Stimulated activated CD4-positive, alpha-beta T cell treated with anti-CD3 and anti-CD28 coated beads, Interleukin-4, amount 100 ng/mL, for 48 hours (primary cell): Measurements from ENCODE around the gene COL6A1.
"Not testable (repeated sequence)": the region's sequence is repeated elsewhere in the genome, so short reads cannot be mapped to it uniquely, and the experiment has no call there.

ENCODE experiments used
- DNase-seq, 2 donors: peaks; one replicate each; pipeline ENCODE4 v3.0.0-alpha.2; 2020; ENCODE audit warnings: low read depth in 2 of 2

Gene COL6A1

DNA sequence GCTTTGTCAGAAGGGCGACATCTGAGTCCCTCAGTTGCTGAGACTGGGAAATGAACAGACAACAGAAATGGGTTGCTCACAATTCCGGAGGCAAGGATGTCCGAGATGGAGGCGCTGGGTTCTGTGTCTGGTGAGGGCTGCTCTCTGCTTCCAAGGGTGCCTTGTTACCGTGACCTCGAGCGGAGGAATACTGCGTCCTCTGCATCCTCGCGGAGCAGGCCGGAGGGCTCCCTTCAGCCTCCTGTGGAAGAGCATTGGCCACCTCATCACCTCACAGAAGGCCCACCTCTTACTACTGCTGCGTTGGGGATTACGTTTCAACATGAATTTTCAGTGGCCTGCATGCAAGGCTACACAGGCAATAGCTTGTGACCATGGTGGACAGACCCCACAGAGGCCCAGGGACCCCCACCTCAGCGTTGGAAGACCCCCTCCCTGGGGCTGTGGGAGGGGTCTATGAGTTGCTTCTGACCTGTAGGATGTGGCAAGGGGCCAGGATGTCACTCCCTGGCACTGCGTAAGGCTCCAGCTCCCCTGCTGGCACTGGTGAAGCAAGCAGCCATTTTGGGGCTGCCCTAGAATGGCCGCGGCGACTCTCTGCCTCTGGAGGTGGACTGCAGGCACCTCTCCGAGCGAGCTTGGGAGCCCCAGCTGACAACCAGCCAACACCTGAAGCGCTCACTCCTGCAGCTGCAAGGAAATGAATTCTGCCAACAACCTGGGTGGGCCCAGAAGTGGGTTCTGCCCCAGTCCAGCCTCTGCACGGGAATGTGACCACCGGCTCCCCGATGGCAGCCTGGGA is 36.3 kb upstream of the COL6A1 start:
- no peak for DNase-seq

DNA sequence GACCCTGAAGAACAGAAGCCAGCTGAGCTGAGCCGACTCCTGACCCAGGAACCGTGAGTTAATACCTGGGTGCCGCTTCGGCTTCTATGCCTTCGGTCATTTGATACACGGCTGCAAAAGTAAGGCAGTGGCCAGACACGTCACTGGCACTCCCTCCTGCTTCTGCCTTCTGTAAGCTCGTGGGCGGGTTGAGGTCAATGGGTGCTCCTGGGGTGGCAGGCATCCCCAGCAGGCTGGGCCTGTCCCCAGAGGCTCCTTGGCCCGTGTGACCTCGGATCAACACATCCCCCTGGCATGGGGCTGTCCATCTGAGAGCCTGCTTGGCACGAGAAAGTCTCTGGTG is 35.7 kb upstream of the COL6A1 start:
- no peak for DNase-seq

DNA sequence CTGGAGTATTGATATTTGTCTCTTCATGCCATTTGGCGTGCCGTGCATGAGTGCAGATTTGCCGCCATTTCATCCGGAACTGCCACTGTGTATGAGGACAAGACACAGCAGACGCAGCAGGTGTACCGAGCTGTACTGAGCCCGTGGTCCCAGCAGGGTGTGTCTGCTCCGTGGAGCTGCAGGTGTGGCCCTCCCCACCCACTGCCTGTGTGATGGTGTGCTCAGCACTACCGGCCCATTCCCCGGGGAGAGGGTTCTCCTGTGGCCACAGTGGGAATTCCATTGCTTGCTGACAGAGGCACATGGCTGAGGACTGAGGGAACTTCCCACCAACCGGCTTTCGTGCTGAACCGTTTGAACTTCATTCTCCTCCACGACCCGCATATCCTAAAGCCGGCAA is 34.3 kb upstream of the COL6A1 start:
- DNase-seq: no peak

DNA sequence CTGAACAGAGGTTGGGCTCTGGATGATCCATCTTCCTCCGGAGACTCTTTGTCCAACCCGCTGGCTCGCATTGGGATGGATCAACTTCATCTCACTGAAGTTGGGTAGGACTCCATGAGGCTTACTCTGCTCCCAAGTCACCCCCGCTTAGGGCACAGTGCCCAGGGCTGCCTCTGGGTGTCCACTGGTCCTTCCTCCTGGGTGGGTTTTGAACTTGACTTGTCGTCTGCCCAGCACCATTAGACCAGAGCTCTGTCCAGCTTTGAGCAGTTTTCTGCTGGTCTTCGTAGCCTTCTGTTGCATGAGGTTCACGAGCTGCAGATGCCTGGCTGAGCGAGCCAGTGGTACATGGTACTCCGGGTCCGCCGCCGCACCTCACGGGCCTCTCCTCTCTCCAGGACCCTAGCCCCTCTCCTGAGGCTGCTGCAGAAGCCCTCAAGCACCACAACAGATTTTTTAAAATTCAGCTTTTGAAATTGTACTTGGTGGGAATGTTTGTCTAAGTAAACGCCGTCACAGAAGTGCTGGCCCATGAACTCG is 33.8 kb upstream of the COL6A1 start:
- no peak for DNase-seq

DNA sequence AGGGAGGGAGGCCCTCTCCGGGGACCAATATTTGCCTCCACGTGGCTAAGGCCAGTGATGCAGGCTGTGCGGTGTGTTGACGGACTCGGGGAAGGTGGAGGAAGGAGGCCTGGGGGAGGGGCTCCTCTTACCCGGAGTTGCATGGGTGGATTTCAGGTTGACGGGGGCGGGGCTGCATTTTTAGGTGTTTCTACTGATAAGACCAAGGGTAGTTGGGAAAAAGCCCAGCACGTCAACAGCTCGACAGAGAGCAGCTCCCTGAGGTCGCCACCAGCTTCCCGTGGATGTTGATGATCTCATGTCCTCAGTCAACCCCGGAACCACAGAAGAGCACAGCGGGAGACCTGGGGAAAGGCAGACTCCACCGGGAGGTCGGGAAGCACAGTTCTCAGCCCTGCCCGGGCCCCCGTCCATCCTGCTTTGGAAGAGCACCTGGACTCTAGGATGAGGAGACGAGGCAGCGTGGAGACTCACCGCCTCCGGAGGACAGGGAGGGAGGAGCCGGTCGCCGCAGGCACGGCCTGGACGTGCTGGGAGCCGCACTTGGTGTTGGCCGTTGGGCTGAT is 32.9 kb upstream of the COL6A1 start:
- DNase-seq: no peak

DNA sequence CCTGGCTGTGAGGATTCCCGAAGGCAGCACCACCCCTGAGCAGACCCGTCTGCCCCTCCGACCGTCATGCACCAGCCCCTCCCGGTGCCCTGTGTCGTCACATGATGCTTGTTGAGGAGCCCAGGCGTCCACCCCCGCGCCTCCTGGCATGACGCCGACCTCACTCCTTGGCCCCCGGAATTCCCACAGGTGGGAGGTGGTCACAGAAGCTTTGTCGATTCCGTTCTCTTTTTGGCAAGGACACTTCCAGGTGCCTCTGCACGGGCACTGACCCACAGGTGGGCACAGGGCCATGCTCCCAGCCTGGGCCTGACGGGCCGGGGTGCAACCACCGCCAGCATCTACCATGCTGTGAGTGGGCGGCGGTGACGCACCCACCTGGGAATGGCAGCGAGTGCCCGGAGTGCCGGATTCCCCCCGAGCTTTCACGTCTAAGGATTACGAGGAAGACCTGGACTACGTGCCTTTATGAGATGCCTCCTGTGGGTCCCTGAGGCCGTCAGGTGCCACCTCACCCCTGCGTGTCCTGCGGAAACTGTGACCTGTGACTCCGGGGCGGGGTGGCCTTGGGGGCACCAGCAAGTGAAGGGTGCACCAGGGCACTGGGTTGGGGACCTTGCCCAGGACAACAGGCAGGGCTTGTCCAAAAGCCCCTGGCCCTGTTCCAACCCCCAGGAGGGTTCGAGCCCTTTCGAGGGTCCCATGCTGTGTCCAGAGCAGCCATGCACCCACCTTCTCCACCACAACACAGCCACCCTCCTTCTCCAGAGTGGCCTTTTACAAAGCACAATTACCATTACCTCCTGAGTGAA is 31.4 kb upstream of the COL6A1 start:
- no peak for DNase-seq

DNA sequence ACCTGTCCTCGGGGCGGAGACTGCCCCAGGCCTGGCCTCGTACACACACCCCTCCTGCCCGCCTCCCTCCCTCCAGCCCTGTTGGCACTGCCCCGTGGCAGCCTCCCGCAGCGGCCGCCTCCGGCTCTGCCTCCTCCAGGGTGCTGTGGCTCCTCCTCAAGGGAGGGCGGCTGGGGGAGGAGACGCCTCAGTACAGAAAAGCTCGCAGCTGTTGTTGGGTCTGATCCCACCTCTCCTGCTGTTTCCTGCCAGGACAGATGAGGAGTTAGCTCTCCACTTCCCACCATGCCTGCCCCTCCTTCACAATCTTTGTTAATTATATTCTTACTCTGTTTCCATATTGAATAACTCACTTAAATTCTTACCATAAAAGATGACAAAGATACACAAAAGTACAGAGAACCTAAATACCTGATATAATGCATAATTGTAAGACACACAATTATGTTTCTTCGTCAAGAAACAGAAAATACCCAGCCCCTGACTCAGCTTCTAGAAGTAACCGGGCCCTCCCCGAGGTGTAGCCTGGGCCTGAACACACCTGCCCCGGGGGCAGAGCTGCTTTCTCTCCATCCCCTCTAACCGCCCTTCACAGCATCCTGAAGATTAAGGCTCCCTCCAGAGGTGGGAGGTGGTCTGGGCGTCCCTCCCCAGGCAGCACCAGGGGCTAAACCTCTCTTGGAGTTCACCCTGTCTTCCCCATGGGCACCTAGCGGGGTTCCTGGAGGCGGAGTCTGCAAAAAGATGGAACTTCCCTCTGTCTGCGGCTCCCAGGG is 30.6 kb upstream of the COL6A1 start:
- no peak for DNase-seq

DNA sequence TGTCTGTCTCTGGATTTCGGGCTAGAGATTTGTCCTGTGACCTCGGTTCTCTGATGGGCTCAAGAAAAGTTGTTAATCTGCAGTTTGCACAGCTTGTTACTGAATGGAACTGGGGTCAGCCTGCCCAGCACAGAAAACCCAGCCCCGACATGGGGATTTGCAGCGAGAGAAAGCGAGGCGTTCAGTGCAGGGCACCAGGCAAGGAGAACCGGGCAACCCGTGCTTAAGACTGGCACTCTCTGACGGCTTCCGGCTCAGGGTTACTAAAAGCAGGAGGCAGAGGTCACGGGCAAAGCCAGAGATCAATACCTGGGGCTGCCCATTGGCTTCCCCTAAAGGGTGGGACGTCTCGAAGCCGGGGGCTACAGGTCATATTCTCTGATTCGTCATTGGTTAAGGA is 29.9 kb upstream of the COL6A1 start:
- DNase-seq: no peak

DNA sequence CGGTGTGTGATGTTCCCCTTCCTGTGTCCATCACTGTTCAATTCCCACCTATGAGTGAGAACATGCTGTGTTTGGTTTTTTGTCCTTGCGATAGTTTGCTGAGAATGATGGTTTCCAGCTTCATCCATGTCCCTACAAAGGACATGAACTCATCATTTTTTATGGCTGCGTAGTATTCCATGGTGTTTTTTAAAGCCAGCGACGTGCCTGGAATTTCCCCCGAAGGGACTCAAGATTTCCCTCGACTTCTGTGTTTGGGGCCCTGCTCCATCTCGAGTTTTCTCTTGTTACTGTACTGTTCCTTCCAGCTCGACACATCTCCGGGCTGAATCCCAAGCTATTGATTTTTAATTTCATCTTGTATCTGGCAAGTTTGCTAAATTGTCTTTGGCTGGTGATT is 29.0 kb upstream of the COL6A1 start:
- DNase-seq: not testable (repeated sequence)

DNA sequence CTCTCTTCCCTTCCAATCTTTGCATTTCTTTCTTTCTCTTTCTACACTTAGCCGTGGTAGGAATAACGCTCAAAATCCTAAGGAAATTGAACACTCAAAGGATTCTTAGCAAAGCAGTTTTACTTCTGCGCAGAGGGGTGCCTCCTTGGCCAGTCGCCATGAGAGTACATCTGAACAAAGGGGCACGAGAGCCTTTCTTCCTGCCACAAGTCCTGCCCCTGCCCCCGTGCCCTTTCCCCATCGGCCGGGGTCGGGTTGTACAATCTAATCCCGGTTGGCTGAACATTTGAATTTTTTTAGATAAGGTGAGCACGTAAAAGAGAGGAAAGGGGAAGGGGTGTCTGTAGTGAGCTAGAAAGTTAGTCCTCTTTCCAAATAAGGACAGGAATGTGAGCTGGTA is 28.6 kb upstream of the COL6A1 start:
- DNase-seq: no peak

DNA sequence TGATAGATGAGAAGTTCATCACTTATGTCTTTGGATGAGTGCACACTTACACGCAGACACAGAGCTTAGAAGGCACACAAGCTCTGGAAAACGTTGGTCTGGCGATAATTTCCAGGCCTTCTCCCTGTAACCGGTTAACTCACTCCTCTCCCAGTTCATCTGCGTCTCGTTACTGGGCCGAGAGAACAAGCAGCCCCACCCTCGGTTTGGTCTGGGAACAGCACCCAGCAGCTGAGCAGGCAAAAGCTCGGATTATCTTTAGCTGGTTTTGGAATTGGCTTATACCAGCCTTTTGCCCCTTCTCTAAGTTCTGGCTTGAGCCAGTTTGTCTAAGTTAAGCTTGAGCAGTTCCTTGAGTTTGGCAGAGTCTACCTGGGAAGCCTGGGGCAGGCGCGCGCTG is 27.3 kb upstream of the COL6A1 start:
- no peak for DNase-seq

DNA sequence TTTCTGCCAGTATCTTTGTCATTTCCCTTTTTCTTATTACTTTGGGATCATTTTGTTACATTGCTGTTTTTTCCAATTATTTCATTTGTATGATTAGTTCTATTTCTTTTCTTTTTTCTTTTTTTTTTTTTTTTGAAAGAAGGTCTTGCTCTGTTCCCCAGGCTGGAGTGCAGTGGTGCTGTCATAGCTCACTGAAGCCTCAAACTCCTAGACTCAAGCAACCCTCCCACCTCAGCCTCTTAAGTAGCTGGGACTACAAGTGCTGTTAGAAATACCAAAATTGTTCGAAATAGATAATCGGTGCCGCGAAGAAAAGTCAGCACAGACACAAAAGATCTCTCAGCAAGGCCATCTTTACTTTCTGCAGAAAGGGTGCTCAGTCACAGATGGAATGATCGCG is 26.6 kb upstream of the COL6A1 start:
- no peak for DNase-seq

DNA sequence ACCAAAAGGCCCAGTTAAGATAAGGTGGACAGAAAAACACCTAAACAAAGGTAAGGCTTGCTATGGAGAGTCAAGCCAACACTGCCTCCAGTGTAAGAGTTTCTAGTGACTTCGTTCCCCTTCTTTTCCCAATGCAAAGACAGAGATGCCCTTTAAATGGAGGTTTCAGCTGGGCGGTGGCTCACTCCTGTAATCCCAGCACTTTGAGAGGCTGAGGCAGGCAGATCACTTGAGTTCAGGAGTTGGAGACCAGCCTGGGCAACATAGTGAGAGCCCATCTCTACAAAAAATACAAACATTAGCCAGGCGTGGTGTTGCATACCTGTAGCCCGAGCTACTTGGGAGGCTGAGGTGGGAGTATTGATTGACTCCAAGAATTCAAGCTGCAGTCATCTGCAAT is 24.0 kb upstream of the COL6A1 start:
- no peak for DNase-seq

DNA sequence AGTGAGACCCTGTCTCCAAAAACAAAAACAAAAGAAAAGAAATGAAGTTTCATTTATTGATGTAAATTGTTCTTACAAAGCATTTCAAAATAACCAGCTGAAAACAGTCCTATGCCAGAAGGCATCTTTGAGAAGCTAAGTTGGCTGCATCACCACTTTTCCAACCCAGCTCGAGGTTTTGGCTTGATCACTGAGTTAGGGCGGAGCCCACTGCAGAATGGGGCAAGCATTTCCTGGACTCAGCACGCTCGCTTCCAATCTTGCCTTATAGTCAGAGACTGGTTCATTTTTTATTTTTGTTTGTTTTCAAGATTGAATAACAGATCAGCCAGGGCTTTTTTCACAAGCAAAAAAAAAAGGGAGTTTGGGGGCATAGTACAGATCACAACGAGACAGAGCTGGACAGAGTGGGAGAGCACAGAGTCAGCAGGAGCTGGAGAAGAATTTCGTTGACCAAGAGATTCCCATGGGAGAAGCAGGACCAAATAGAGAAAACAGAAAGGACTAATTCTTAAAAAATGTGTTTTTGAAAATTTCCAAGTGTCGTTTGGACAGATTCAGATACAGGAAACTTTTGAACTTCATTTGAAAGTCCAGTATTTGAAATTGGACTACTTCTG is 23.5 kb upstream of the COL6A1 start:
- DNase-seq: no peak

DNA sequence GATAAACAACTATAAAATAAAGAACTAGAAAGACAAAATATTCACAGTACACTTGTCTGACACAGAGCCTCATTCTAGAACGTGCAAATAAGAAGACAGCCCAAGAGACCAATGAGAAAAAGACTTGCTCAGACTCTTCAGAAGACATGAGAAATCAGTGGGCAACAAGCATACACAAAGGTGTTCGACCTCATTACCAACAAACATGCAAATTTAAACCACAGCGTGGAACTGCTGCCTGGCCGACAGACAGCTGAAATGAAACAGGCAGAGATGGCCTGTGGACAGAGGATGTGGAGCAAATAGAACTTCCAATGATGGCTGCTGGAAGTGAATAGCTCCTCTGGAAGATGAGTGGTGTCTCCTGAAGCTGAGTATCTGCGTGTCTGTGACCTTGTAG is 22.4 kb upstream of the COL6A1 start:
- no peak for DNase-seq

DNA sequence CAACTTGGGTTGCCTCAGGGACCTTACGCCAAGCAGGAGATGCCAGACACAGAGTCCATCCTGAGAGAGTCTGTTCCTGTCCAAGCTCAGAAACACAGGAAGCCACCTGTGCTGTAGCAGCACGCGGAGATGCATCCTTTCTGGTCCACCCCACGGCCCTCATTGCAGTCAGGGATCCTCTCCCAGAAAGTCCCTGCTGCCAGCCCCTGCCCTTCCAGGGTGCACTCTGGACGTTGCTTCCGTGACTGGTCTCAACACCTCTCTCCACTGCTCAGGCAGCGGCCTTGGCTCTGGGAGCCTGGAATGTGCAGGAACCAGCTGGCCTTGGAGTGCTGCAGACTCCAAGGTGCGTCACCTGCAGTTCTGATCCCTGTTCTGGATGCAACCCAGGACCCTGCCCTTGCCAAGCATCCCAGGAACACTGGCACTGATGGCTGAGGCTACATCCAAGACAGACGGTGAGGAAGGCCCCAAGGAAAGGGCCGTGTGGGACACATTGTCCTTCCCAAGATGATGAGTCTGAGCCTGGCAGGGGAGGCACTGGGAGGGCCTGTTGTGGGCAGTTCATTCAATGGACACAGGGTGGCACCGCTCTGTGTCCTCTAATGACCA is 21.7 kb upstream of the COL6A1 start:
- DNase-seq: no peak

DNA sequence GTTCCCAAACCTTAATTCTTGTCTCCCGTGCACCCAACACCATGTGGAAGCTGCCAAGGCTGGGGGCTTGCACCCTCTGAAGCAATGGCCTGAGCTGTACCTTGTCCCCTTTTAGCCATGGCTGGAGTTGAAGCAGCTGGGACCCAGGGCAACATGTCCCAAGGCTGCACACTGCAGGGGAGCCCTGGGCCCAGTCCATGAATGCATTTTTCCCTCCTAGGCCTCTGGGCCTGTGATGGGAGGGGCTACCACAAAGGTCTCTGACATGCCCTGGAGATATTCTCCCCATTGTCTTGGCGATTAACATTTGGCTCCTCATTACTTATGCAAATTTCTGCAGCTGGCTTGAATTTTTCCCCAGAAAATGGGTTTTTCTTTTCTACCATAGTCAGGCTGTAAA is 20.2 kb upstream of the COL6A1 start:
- DNase-seq: not testable (repeated sequence)

DNA sequence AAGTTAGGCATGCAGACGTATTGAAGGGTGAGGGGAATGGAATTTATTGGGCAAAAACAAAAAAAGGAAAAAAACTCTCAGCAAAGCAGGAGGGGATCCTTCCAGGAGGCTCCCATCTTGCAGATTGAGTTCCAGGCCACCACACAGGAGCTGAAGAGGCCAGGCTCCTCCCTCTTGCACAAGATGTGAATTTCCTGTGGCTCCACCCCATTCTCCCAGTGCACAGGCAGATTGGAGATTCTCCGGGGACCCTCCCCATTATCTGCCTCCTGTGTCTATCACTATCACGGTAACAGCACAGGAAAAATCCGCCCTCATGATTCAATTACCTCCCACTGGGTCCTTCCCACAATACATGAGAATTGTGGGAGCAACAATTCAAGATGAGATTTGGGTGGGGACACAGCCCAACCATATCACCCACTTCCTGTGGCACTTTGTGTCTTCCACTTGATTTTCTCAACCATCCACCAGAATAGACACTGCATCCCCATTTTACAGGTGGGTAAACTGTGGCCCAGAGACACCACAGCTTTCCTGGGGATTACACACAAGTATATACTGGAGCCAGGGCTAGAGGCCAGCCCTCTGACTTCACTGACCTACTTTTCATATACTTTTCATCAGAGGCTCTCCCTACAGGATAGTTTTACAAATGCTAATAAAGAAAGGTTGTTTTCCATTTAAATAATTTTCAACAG is 18.9 kb upstream of the COL6A1 start:
- DNase-seq: no peak

DNA sequence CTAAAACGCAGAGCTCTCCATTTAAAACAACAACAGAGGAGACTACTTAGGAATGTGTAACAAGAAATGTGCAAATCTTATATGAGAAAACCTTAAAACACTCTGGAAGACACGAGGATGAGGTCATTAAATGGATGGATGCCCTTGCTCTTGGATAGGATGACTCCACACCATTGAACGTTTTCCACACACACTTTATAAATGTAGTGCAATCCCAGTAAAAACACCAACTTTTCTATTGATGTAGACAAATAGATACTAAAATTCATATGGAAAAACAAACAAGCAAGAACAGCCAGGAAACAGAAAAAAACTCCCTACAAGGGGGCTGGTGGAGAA is 18.4 kb upstream of the COL6A1 start:
- DNase-seq: no peak

DNA sequence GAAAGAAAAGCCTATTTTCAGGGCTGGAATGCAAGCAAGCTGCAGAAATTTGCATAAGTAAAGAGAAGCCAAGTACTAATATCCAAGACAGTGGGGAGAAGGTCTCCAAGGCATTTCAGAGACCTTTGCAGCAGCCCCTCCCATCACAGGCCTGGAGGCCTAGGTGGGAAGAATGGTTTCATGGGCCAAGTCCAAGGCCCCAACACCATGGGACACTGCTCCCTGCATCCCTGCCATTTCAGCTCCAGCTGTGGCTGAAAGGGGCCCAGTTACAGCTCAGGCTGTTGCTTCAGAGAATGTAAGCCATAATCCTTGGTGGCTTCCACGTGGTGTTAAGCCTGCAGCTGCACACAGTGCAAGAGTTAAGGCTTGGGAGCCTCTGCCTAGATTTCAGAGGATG is 16.9 kb upstream of the COL6A1 start:
- no peak for DNase-seq
